ENCODE measurements around the gene TOB2.

The TOB2 gene

GRCh38 chr22:41387341-41387740 is 59.3 kb downstream of the TOB2 start:
- DNase-seq (ENCODE audit: low read depth in 2 of 2): no peak

- DNase-seq (ENCODE audit: low read depth in 2 of 2): no peak
These were observed 62.5 kb downstream of the TOB2 start for GRCh38 chr22:41384128-41384527.

Data from stimulated activated CD8-positive, alpha-beta memory T cell treated with anti-CD3 and anti-CD28 coated beads, Interleukin-2, amount 100 ng/mL, for 48 hours (primary cell).